Lower leg skin (tissue), 3 donors: ENCODE data around the gene SLBP.

Experiments used
- POLR2A ChIP-seq, 2 donors: fragments of 450-650 bp; IDR thresholded peaks; one replicate each; pipeline ENCODE4 v1.6.1; 2016 to 2017; ENCODE audit warnings: antibody characterized with exemption in 2 of 2, mild to moderate bottlenecking in 1 of 2, moderate library complexity in 1 of 2
- TF ChIP-seq, protein P1 (sequence below), 3 donors: fragments of 450-650 bp; IDR thresholded peaks; one replicate each; pipeline ENCODE4 v1.5.1; 2016; ENCODE audit warnings: antibody characterized with exemption in 3 of 3, mild to moderate bottlenecking in 3 of 3, moderate library complexity in 2 of 3

GRCh38 chr4:1743975-1744374 lies 31.9 kb upstream of the SLBP start:
- TF ChIP-seq, protein P1, sequence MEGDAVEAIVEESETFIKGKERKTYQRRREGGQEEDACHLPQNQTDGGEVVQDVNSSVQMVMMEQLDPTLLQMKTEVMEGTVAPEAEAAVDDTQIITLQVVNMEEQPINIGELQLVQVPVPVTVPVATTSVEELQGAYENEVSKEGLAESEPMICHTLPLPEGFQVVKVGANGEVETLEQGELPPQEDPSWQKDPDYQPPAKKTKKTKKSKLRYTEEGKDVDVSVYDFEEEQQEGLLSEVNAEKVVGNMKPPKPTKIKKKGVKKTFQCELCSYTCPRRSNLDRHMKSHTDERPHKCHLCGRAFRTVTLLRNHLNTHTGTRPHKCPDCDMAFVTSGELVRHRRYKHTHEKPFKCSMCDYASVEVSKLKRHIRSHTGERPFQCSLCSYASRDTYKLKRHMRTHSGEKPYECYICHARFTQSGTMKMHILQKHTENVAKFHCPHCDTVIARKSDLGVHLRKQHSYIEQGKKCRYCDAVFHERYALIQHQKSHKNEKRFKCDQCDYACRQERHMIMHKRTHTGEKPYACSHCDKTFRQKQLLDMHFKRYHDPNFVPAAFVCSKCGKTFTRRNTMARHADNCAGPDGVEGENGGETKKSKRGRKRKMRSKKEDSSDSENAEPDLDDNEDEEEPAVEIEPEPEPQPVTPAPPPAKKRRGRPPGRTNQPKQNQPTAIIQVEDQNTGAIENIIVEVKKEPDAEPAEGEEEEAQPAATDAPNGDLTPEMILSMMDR (IDR thresholded peaks at IDR 0.05) = no peak
- TF ChIP-seq POLR2A (IDR thresholded peaks at IDR 0.05) = no peak
